Body of pancreas (tissue), 4 donors: Measurements from ENCODE around the gene CHN1.

Experiments
- POLR2A ChIP-seq, 3 donors: fragments of 450-650 bp; IDR thresholded peaks; one replicate each; pipeline ENCODE4 v1.6.1; 2016; ENCODE audit warnings: antibody characterized with exemption in 3 of 3, mild to moderate bottlenecking in 2 of 3
- TF ChIP-seq, protein P1 (sequence below), 7 experiments: fragments of 450-650 bp in 4 of 7; fragments of 200-600 bp in 3 of 7; sonication (generic) in 3 of 7; IDR thresholded peaks; one replicate each; pipeline ENCODE4 v1.5.1; 2016 to 2019; ENCODE audit warnings: antibody characterized with exemption in 7 of 7

DNA sequence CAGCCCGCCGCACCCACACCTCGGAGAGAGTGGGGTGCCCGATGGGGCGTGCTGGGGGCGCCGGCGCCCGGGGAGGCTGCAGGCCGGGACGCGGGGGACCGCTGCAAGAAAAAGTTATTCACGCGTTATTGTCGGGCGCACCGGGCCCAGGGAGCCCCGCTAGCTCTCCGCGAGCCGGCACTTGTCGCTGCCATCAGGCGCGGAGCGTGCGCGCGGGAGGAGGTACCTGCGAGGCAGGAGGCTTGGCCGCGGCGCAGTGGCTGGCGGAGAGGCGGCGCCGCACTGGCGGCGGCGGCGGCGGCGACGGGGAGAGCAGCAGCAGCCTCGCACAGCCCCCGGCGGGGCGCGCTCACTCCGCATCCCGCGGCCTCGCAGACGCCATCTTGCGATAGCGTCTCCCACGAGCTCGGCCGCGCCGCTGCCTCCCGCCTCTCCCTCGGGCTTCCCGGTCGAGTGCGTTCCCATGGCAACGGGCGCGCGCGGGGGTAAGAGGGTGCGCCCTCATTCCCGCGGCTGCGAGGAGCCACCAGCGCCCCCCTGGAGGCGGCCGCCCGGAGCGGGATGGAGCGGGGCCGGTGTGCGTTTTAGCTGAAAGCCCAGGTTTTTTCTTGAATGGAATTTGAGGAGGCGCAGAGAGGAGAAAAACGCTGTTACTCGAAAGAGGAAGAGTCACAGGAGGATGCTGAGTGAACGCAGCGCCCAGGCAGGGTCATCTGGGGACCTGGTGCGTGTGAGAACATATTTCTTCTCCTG is at the start of gene CHN1:
- TF ChIP-seq, protein P1, sequence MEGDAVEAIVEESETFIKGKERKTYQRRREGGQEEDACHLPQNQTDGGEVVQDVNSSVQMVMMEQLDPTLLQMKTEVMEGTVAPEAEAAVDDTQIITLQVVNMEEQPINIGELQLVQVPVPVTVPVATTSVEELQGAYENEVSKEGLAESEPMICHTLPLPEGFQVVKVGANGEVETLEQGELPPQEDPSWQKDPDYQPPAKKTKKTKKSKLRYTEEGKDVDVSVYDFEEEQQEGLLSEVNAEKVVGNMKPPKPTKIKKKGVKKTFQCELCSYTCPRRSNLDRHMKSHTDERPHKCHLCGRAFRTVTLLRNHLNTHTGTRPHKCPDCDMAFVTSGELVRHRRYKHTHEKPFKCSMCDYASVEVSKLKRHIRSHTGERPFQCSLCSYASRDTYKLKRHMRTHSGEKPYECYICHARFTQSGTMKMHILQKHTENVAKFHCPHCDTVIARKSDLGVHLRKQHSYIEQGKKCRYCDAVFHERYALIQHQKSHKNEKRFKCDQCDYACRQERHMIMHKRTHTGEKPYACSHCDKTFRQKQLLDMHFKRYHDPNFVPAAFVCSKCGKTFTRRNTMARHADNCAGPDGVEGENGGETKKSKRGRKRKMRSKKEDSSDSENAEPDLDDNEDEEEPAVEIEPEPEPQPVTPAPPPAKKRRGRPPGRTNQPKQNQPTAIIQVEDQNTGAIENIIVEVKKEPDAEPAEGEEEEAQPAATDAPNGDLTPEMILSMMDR (IDR thresholded peaks at IDR 0.05), result no peak
- TF ChIP-seq POLR2A (IDR thresholded peaks at IDR 0.05), result no peak
